Astrocyte of the spinal cord (primary cell): ENCODE measurements around the gene COL23A1.

ENCODE experiments used
- DNase-seq: peaks from one replicate; pipeline ENCODE4 v3.0.0; 2011; ENCODE audit warnings: low read depth, low spot score
- H3K4me3 ChIP-seq: 2 replicates; pipeline ENCODE4 v1.5.1; 2011; ENCODE audit warnings: low read depth, mild to moderate bottlenecking, low read length, moderate library complexity
- in situ Hi-C: cut with HindIII; loops from 2 replicates; pipeline ENCODE4 v1.10.0; 2017; ENCODE audit warnings: low sequenced_read_pairs
- TF ChIP-seq, protein P1 (sequence below): IDR thresholded peaks from 2 replicates; pipeline ENCODE4 v1.5.1; 2012; ENCODE audit warnings: low read depth, mild to moderate bottlenecking, low read length, inconsistent platforms

Gene COL23A1

DNA sequence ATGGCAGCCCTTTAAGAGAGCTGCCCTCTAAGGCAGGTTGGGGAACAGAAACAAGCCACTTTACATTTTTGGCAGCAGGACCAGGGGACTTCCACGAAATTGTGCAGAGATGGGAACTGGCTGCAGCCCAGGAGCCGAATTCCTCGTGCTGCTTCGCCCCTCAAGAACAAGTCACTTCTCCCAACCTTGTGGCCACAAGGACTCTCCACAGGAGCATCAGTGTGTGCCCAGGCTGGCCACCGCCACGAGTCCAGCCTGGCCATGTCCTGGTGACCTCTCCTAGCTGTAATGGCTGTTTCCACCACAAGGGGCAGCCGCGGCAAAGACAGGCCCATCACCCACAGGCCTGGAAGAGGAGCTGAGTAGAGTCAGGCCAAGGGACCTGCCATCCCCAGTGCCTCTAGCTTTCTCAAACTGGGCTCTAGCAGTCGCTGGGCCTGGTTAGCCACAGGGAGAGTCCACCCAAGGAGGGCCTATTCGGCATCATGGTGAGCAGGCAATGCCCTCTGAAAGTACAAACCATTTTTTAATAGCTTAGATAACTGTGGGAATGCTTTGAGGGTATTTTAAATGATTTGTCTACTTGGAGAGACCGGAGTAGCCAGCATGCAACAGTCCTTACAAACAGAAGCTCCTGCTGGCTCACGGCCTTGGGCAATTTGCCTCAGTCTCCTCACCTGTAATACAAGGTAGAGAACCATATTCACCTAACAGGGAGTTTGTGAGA is 129.0 kb downstream of the COL23A1 start:
- TF ChIP-seq, protein P1, sequence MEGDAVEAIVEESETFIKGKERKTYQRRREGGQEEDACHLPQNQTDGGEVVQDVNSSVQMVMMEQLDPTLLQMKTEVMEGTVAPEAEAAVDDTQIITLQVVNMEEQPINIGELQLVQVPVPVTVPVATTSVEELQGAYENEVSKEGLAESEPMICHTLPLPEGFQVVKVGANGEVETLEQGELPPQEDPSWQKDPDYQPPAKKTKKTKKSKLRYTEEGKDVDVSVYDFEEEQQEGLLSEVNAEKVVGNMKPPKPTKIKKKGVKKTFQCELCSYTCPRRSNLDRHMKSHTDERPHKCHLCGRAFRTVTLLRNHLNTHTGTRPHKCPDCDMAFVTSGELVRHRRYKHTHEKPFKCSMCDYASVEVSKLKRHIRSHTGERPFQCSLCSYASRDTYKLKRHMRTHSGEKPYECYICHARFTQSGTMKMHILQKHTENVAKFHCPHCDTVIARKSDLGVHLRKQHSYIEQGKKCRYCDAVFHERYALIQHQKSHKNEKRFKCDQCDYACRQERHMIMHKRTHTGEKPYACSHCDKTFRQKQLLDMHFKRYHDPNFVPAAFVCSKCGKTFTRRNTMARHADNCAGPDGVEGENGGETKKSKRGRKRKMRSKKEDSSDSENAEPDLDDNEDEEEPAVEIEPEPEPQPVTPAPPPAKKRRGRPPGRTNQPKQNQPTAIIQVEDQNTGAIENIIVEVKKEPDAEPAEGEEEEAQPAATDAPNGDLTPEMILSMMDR, result peak; percentile 61
- in situ Hi-C loops, result no loop called here
- no peak overlapping the region for H3K4me3 ChIP-seq
- peak; percentile 7 for DNase-seq

DNA sequence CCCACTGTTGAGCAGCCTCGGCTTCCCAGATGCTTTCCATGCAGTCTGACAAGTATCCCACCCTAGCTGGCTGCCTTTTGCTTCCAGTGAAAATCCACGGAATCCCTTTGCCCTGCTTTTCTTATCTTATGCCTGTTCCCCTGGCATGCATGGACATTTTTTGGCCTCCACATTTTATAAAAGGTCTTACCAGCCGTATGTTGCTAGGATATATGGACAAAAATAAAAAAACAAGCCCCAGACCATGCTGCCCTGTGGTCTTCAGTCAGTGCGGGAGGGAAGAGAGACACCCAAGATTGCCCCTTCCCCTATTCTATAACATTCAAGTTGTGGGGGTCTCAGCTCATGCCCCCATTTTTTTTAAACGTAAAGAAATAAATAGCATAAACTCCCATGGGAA is 129.6 kb downstream of the COL23A1 start:
- in situ Hi-C loops, result no loop called here
- H3K4me3 ChIP-seq, result no peak overlapping the region

DNA sequence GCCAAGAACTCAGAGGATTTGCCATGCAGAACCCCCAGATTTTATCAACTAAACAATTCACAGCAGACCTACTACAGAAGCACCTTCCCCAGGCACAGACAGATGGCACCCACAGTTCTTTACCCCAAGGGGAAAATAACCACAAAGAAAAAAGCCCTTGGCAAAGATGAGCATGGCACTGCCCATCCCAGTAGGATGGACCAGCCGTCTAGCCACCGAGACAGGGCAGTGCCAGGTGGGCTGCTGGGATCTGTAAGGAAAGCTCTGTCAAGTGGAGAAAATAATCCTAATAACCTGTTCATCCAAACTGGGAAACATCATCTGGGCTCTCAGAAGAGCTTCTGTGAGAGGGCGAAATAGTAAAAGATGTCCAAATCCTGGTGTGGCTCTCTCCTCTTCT is 130.0 kb downstream of the COL23A1 start:
- no peak overlapping the region for H3K4me3 ChIP-seq
- TF ChIP-seq, protein P1, result no peak
- in situ Hi-C loops, result no loop called here
- no peak for DNase-seq

More for the DNA sequence above, 129.6 kb downstream of the COL23A1 start:
- TF ChIP-seq, protein P1, result no peak
- no peak for DNase-seq

DNA sequence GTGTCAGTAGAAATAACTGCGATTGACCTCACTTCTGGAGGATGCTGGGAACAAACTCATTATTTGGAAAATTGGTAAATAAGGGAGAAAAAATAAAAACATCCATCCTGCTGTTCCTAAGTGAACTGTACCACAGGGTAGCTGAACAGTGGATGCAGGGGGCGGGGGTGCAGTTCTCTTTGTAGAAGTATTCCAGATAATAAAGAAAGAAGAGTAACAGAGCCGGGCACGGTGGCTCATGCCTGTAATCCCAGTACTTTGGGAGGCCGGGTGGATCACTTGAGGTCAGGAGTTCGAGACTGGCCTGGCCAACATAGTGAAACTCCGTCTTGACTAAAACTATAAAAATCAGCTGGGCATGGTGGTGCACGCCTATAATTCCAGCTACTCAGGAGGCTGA is 132.1 kb downstream of the COL23A1 start:
- in situ Hi-C loops, result no loop called here
- DNase-seq, result no peak
- no peak overlapping the region for H3K4me3 ChIP-seq
- TF ChIP-seq, protein P1, result no peak

DNA sequence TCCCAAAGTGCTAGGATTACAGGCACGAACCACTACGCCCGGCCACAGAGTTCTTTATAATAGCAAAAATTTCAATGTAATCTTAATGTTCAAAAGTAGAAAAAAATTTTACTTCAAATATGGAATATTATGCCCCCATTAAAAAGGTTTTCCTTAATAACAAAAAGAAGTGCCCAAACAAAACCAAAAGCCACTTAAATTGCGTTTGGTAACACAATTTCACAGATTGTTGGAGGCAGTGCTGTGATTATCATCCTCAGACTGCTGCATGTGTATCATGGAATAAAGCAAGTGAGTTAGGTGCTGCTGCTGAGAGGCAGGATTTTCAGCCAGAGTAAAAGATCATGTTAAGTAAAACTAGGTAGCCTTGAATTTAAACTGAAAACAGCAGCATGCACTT is 132.7 kb downstream of the COL23A1 start:
- H3K4me3 ChIP-seq, result no peak overlapping the region
- DNase-seq, result no peak
- TF ChIP-seq, protein P1, result no peak
- in situ Hi-C loops, result no loop called here

DNA sequence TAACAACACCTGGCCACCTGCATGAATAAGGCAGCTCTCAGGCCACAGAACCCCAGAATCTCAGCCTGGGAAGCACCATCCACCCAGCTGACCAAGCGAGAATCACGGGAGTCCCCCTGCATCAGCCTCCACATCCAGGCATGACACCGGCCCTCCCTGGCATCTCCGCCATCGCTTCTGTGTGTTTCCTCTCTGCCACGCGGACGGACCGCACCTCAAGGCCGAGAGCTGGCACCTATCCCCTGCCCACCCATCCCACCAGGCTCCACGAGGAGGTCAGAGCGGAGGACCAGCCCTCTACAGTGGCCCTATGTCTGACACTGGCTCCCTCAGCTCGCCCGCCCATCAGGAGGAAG is 134.7 kb downstream of the COL23A1 start:
- TF ChIP-seq, protein P1, result no peak
- H3K4me3 ChIP-seq, result no peak overlapping the region
- no peak for DNase-seq
- in situ Hi-C loops, result no loop called here
